PC-9 (cell line): ENCODE measurements around the gene SV2C. TPM values are rescaled to one million over a fixed set of nuclear protein-coding genes. Genes with fewer than 3 reads are reported as not detected.

Experiments
- BruUV-seq: library from RNA; stranded (reverse); fragments of 400-500 nt; replicated peaks from 2 replicates; lab custom pipeline; 2021; lab: Mats Ljungman, UMichigan
- CTCF ChIA-PET: fragments of 300-600 bp; sonication (Branson Sonifier 250); formaldehyde crosslinking; loops from one replicate; lab custom pipeline; 2022; ENCODE audit warnings: antibody characterized with exemption; lab: Charles Lee
- POLR2A ChIA-PET: fragments of 300-600 bp; sonication (Branson Sonifier 250); formaldehyde crosslinking; loops from one replicate; lab custom pipeline; 2022; ENCODE audit warnings: antibody characterized with exemption; ENCODE audit not compliant: unreplicated experiment; lab: Charles Lee
- DNase-seq, 2 experiments: peaks; one replicate each; pipeline versions ENCODE4 v3.0.0 to v3.0.0-alpha.2; 2015 to 2022; ENCODE audit warnings: mixed read lengths in 1 of 2
- H2AFZ ChIP-seq: fragments of 200-600 bp; sonication (generic); 2 replicates; pipeline ENCODE4 v1.8.1; 2017; ENCODE audit warnings: antibody characterized with exemption
- H3F3A ChIP-seq: fragments of 200-600 bp; sonication (generic); 2 replicates; pipeline ENCODE4 v1.8.1; 2017; ENCODE audit warnings: antibody characterized with exemption, mild to moderate bottlenecking, low read depth; ENCODE audit not compliant: insufficient read depth
- H3K27ac ChIP-seq: fragments of 200-600 bp; sonication (generic); 2 replicates; pipeline ENCODE4 v1.6.1; 2016; ENCODE audit warnings: mixed run types
- H3K27me3 ChIP-seq: fragments of 200-600 bp; sonication (generic); 2 replicates; pipeline ENCODE4 v1.6.1; 2016; ENCODE audit warnings: low read depth, mixed run types; ENCODE audit not compliant: insufficient read depth
- H3K36me3 ChIP-seq: fragments of 200-600 bp; sonication (generic); 2 replicates; pipeline ENCODE4 v1.6.1; 2016; ENCODE audit warnings: low read depth, mixed run types
- H3K4me1 ChIP-seq: fragments of 200-600 bp; sonication (generic); replicated peaks from 2 replicates; pipeline ENCODE4 v1.6.1; 2016; ENCODE audit warnings: mixed run types; ENCODE audit not compliant: insufficient read depth
- H3K4me2 ChIP-seq: fragments of 200-600 bp; sonication (generic); 2 replicates; pipeline ENCODE4 v1.6.1; 2017; ENCODE audit warnings: mixed run types
- H3K4me3 ChIP-seq: fragments of 200-600 bp; sonication (generic); 2 replicates; pipeline ENCODE4 v1.6.1; 2016; ENCODE audit warnings: mixed run types
- H3K79me2 ChIP-seq: fragments of 200-600 bp; sonication (generic); 2 replicates; pipeline ENCODE4 v1.6.1; 2017; ENCODE audit warnings: low read depth, mixed run types
- H3K9me2 ChIP-seq: fragments of 200-600 bp; sonication (generic); 2 replicates; pipeline ENCODE4 v1.8.1; 2017; ENCODE audit warnings: mild to moderate bottlenecking; ENCODE audit not compliant: insufficient read depth
- H3K9me3 ChIP-seq: fragments of 200-600 bp; sonication (generic); 2 replicates; pipeline ENCODE4 v1.8.1; 2016; ENCODE audit warnings: low read depth; ENCODE audit not compliant: insufficient read depth
- H4K20me1 ChIP-seq: fragments of 200-600 bp; sonication (generic); 2 replicates; pipeline ENCODE4 v1.8.1; 2017; ENCODE audit not compliant: insufficient read depth
- EZH2 ChIP-seq: fragments of 200-600 bp; sonication (generic); IDR thresholded peaks from 2 replicates; pipeline ENCODE4 v1.8.0; 2017; ENCODE audit warnings: antibody characterized with exemption, low read depth
- intact Hi-C: fragments of 100-400 bp; cut with micrococcal nuclease; formaldehyde crosslinking; loops from one replicate; pipeline ENCODE4 v1.10.0; 2022; ENCODE audit not compliant: unreplicated experiment
- total RNA-seq: library from RNA; stranded (reverse); gene quantifications from 2 replicates; pipeline ENCODE4 v1.2.3, GENCODE V29; 2021
- TF ChIP-seq, protein P1 (sequence below): fragments of 200-600 bp; sonication (generic); conservative IDR thresholded peaks from 2 replicates; pipeline ENCODE4 v1.6.1; 2017; ENCODE audit warnings: mixed run types, antibody characterized with exemption, mild to moderate bottlenecking, moderate library complexity

Gene SV2C
- total RNA-seq, 1 experiment from 2014 or later = not detected

DNA sequence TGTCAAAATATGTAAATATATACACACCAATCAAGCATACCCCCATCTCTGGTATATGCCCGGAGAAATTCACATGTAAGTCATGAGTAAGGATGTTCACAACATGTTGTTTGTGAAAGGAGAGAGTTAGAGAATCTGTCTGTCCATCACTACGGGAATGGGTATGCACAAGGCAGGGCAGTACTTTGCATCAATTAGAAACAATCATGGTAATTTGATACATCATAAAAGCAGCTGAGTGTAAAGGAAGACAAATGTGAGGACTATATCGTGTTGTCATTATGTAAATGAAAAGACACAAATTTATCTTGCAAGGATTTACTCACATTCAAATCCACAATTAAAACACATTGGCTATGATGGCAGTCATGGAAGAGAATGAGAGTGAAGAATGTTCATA is 146.7 kb downstream of the SV2C start:
- H3K27me3 ChIP-seq = peaks cover 45% of the 10 kb centered on the region
- no peak overlapping the region for H3K4me2 ChIP-seq
- H3K4me1 ChIP-seq = no peaks in the 10 kb centered on the region
- no TSS peak for BruUV-seq
- no peak overlapping the region for H3K4me3 ChIP-seq
- no peaks in the 10 kb centered on the region for H3K9me2 ChIP-seq
- no peaks in the 10 kb centered on the region for H3K79me2 ChIP-seq
- no peaks in the 10 kb centered on the region for H3F3A ChIP-seq
- no peak overlapping the region for H2AFZ ChIP-seq
- TF ChIP-seq, protein P1, sequence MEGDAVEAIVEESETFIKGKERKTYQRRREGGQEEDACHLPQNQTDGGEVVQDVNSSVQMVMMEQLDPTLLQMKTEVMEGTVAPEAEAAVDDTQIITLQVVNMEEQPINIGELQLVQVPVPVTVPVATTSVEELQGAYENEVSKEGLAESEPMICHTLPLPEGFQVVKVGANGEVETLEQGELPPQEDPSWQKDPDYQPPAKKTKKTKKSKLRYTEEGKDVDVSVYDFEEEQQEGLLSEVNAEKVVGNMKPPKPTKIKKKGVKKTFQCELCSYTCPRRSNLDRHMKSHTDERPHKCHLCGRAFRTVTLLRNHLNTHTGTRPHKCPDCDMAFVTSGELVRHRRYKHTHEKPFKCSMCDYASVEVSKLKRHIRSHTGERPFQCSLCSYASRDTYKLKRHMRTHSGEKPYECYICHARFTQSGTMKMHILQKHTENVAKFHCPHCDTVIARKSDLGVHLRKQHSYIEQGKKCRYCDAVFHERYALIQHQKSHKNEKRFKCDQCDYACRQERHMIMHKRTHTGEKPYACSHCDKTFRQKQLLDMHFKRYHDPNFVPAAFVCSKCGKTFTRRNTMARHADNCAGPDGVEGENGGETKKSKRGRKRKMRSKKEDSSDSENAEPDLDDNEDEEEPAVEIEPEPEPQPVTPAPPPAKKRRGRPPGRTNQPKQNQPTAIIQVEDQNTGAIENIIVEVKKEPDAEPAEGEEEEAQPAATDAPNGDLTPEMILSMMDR = no peak
- TF ChIP-seq EZH2 = no peak
- no peak for DNase-seq
- no peaks in the 10 kb centered on the region for H4K20me1 ChIP-seq
- no peaks in the 10 kb centered on the region for H3K36me3 ChIP-seq
- intact Hi-C loops = no loop called here
- no peaks in the 10 kb centered on the region for H3K9me3 ChIP-seq
- no peak overlapping the region for H3K27ac ChIP-seq
- CTCF ChIA-PET = no interaction called here
- POLR2A ChIA-PET = no interaction called here

DNA sequence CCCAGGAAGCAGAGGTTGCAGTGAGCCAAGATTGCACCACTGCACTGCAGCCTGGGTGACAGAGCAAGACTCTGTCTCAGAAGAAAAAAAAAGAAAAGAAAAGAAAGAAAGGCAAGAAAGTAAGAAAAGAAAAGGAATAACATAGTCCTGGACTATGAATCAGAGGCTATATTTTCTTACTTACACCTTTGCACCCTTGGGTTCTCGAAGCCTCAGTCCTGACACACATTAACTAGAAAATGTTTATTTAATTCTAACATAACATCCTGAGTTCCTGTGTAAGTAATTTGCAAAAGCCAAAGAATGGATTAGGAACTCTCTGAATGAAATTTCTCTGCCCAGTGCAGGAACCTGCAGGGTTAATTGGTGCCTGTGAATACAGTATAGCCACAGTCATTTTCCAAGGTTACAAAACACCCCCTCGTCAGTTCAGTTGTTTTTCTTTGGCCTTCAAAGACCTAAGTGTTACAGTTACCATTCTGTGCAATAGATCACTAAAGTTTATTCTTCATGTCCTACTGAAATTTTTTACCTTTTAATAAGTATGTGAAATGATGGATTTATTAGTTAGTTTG is 147.6 kb downstream of the SV2C start:
- H3K4me3 ChIP-seq = no peak overlapping the region
- H2AFZ ChIP-seq = no peak overlapping the region
- CTCF ChIA-PET = no interaction called here
- no peak overlapping the region for H3K4me2 ChIP-seq
- no TSS peak for BruUV-seq
- H3K27me3 ChIP-seq = peaks cover 47% of the 10 kb centered on the region
- POLR2A ChIA-PET = no interaction called here
- H4K20me1 ChIP-seq = no peaks in the 10 kb centered on the region
- no peak overlapping the region for H3K27ac ChIP-seq
- H3K9me2 ChIP-seq = no peaks in the 10 kb centered on the region
- no peaks in the 10 kb centered on the region for H3K4me1 ChIP-seq
- no peak for TF ChIP-seq EZH2
- TF ChIP-seq, protein P1 = no peak
- no peaks in the 10 kb centered on the region for H3K36me3 ChIP-seq
- no peaks in the 10 kb centered on the region for H3K9me3 ChIP-seq
- no peak for DNase-seq
- intact Hi-C loops = no loop called here
- no peaks in the 10 kb centered on the region for H3F3A ChIP-seq
- no peaks in the 10 kb centered on the region for H3K79me2 ChIP-seq

DNA sequence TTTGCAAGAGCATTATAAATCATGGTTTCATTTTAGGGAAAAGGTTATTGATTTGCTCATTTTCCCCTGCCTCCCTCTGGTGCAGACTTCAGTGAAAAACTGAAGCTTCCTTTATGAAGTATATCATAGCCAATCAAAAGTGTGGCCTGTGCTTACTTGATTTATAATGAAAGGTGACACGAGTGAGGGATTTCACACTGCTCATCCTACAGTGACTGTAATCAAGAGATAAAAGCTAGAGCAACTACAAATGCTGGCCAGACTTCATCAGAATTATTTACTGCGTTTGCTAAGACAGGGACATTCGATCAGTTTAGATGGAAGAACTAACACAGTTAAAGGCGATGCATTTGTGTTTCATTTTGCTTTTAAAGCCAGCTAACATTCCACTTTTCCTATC is 151.5 kb downstream of the SV2C start:
- intact Hi-C loops = no loop called here
- Histone ChIP-seq H3F3A (no peaks in the 10 kb centered on the region), H2AFZ (no peak overlapping the region), H3K27me3 (peaks cover 35% of the 10 kb centered on the region), H3K9me3 (no peaks in the 10 kb centered on the region), H3K27ac (no peak overlapping the region), H3K4me1 (no peaks in the 10 kb centered on the region), H3K4me2 (no peak overlapping the region), H3K79me2 (no peaks in the 10 kb centered on the region), H3K9me2 (no peaks in the 10 kb centered on the region), H4K20me1 (no peaks in the 10 kb centered on the region), H3K4me3 (no peak overlapping the region), H3K36me3 (no peaks in the 10 kb centered on the region)
- ChIA-PET POLR2A (no interaction called here), CTCF (no interaction called here)
- DNase-seq = no peak
- no peak for TF ChIP-seq EZH2
- TF ChIP-seq, protein P1 = no peak
- no TSS peak for BruUV-seq
